SK-N-SH (cell line): Measurements from ENCODE around the gene GNAT1. TPM values are rescaled to one million over a fixed set of nuclear protein-coding genes. Genes with fewer than 3 reads are reported as not detected.

ENCODE experiments used
- CTCF ChIA-PET: fragments of 300-600, 350-600 bp; formaldehyde crosslinking; extraction: SDS; loops from one replicate; lab custom pipeline; 2021; lab: Yijun Ruan, JAX
- POLR2A ChIA-PET: fragments of 350-600 bp; sonication (Branson Sonifier 250); formaldehyde crosslinking; extraction: SDS; loops from one replicate; lab custom pipeline; 2020; ENCODE audit warnings: antibody characterized with exemption, inconsistent platforms; lab: Yijun Ruan, JAX
- DNase-seq: peaks from one replicate; pipeline ENCODE4 v3.0.0; 2012
- H2AFZ ChIP-seq: fragments of 200-600 bp; sonication (generic); 2 replicates; pipeline ENCODE4 v1.8.1; 2016; ENCODE audit warnings: antibody characterized with exemption, mild to moderate bottlenecking, low read depth
- H3F3A ChIP-seq: fragments of 200-600 bp; sonication (generic); replicated peaks from 2 replicates; pipeline ENCODE3; 2016; ENCODE audit warnings: antibody characterized with exemption, mild to moderate bottlenecking; ENCODE audit not compliant: insufficient read depth
- H3K27ac ChIP-seq, 2 experiments: fragments of 200-500 bp in 1 of 2; fragments of 200-600 bp in 1 of 2; sonication (Bioruptor generic) in 1 of 2; sonication (generic), shearing (Covaris generic) in 1 of 2; 2 replicates each; pipeline versions ENCODE4 v1.5.1 to v1.6.1; 2014 to 2016; ENCODE audit warnings: low read depth in 2 of 2, inconsistent platforms in 1 of 2, low read length in 1 of 2, mild to moderate bottlenecking in 1 of 2, mixed read lengths in 1 of 2
- H3K27me3 ChIP-seq: fragments of 200-600 bp; sonication (generic), shearing (Covaris generic); 2 replicates; pipeline ENCODE4 v1.6.1; 2016; ENCODE audit warnings: mixed run types; ENCODE audit not compliant: insufficient read depth
- H3K36me3 ChIP-seq, 2 experiments: fragments of 200-500 bp in 1 of 2; fragments of 200-600 bp in 1 of 2; sonication (Bioruptor generic) in 1 of 2; sonication (generic) in 1 of 2; replicated peaks in 1 of 2; 2 replicates each; pipeline versions ENCODE3 to v1.5.1; 2014 to 2016; ENCODE audit warnings: low read length in 1 of 2, mild to moderate bottlenecking in 1 of 2; ENCODE audit not compliant: insufficient read depth in 2 of 2, control insufficient read depth in 1 of 2
- H3K4me1 ChIP-seq, 2 experiments: fragments of 200-500 bp in 1 of 2; fragments of 200-600 bp in 1 of 2; sonication (Bioruptor generic) in 1 of 2; sonication (generic), shearing (Covaris generic) in 1 of 2; 2 replicates each; pipeline versions ENCODE4 v1.5.1 to v1.6.1; 2014 to 2016; ENCODE audit warnings: low read depth in 1 of 2, low read length in 1 of 2, mixed run types in 1 of 2; ENCODE audit not compliant: insufficient read depth in 2 of 2, control insufficient read depth in 1 of 2
- H3K4me2 ChIP-seq: fragments of 200-600 bp; sonication (generic), shearing (Covaris generic); 2 replicates; pipeline ENCODE4 v1.6.1; 2017; ENCODE audit warnings: mixed run types
- H3K4me3 ChIP-seq, 2 experiments: fragments of 200-500 bp in 1 of 2; fragments of 200-600 bp in 1 of 2; sonication (Bioruptor generic) in 1 of 2; sonication (generic), shearing (Covaris generic) in 1 of 2; 2 replicates each; pipeline versions ENCODE4 v1.5.1 to v1.8.1; 2014 to 2016; ENCODE audit warnings: low read depth in 2 of 2, inconsistent platforms in 1 of 2, low read length in 1 of 2, mild to moderate bottlenecking in 1 of 2, mixed read lengths in 1 of 2, moderate library complexity in 1 of 2
- H3K79me2 ChIP-seq: fragments of 200-600 bp; sonication (generic); 2 replicates; pipeline ENCODE4 v1.8.1; 2017; ENCODE audit warnings: mild to moderate bottlenecking; ENCODE audit not compliant: insufficient read depth
- H3K9ac ChIP-seq: fragments of 200-600 bp; sonication (generic); 2 replicates; pipeline ENCODE4 v1.6.1; 2017; ENCODE audit warnings: mixed run types
- H3K9me2 ChIP-seq: fragments of 200-600 bp; sonication (generic); 2 replicates; pipeline ENCODE4 v1.6.1; 2017; ENCODE audit warnings: mixed run types
- H3K9me3 ChIP-seq: fragments of 200-600 bp; sonication (generic); 2 replicates; pipeline ENCODE4 v1.6.1; 2017; ENCODE audit warnings: mixed run types, mild to moderate bottlenecking, moderate library complexity
- H4K20me1 ChIP-seq: fragments of 200-600 bp; sonication (generic); 2 replicates; pipeline ENCODE4 v1.6.1; 2017; ENCODE audit warnings: mild to moderate bottlenecking, mixed run types; ENCODE audit not compliant: insufficient read depth
- CHD2 ChIP-seq: fragments of 150-350 bp; IDR thresholded peaks from 2 replicates; pipeline ENCODE4 v1.6.1; 2018; ENCODE audit warnings: low read length; ENCODE audit not compliant: partially characterized antibody
- ELF1 ChIP-seq: IDR thresholded peaks from 2 replicates; pipeline ENCODE4 v1.4.0; 2012
- EZH2phosphoT487 ChIP-seq: fragments of 200-600 bp; sonication (generic); IDR thresholded peaks from 2 replicates; pipeline ENCODE4 v1.6.1; 2017; ENCODE audit warnings: low read depth, mixed run types, mild to moderate bottlenecking, antibody characterized with exemption, moderate library complexity, borderline replicate concordance
- FOSL2 ChIP-seq: IDR thresholded peaks from 2 replicates; pipeline ENCODE4 v1.4.0; 2012; ENCODE audit warnings: low read depth, mild to moderate bottlenecking, moderate library complexity, borderline replicate concordance
- FOXM1 ChIP-seq: IDR thresholded peaks from 2 replicates; pipeline ENCODE4 v1.4.0; 2012; ENCODE audit warnings: low read depth, mild to moderate bottlenecking
- GABPA ChIP-seq: IDR thresholded peaks from 2 replicates; pipeline ENCODE4 v1.4.0; 2012; ENCODE audit warnings: low read depth, mild to moderate bottlenecking
- IRF3 ChIP-seq: fragments of 150-350 bp; IDR thresholded peaks from 2 replicates; pipeline ENCODE4 v1.6.1; 2016; ENCODE audit warnings: mild to moderate bottlenecking, low read depth, low read length
- JUND ChIP-seq: IDR thresholded peaks from 2 replicates; pipeline ENCODE4 v1.4.0; 2012
- MEF2A ChIP-seq: IDR thresholded peaks from 2 replicates; pipeline ENCODE4 v1.4.0; 2012; ENCODE audit warnings: low read depth, borderline replicate concordance
- RFX5 ChIP-seq: IDR thresholded peaks from 2 replicates; pipeline ENCODE4 v1.6.1; 2012; ENCODE audit warnings: mild to moderate bottlenecking, improper control_type of control experiment, low read length
- RXRA ChIP-seq: IDR thresholded peaks from 2 replicates; pipeline ENCODE4 v1.4.0; 2012; ENCODE audit warnings: low read depth, mild to moderate bottlenecking, borderline replicate concordance
- SIN3A ChIP-seq: IDR thresholded peaks from 2 replicates; pipeline ENCODE4 v1.6.1; 2012; ENCODE audit warnings: low read depth, mild to moderate bottlenecking, low read length, moderate library complexity, borderline replicate concordance
- TAF1 ChIP-seq: IDR thresholded peaks from 2 replicates; pipeline ENCODE4 v1.6.1; 2012; ENCODE audit warnings: low read depth, mild to moderate bottlenecking, low read length, moderate library complexity, borderline replicate concordance
- USF1 ChIP-seq: IDR thresholded peaks from 2 replicates; pipeline ENCODE4 v1.4.0; 2012; ENCODE audit warnings: low read depth, borderline replicate concordance
- WGBS: methylation state at CpG from one replicate; pipeline ENCODE4 v1.1.6; 2017; ENCODE audit warnings: low lambda C conversion rate; 5-methylcytosine and 5-hydroxymethylcytosine counted together
- polyA plus RNA-seq, 3 experiments: library from polyadenylated mRNA; depleted of rRNA; stranded (reverse); fragments of >200 nt; gene quantifications; 2 replicates each; pipeline ENCODE4 v1.2.3, GENCODE V29; 2012
- TF ChIP-seq, protein P1 (sequence below): IDR thresholded peaks from 2 replicates; pipeline ENCODE4 v1.4.0; 2012; ENCODE audit warnings: low read depth
- TF ChIP-seq, protein P2 (sequence below): IDR thresholded peaks from 2 replicates; pipeline ENCODE4 v1.6.1; 2012; ENCODE audit warnings: mild to moderate bottlenecking, low read depth, low read length, moderate library complexity
- TF ChIP-seq, protein P3 (sequence below): IDR thresholded peaks from 2 replicates; pipeline ENCODE4 v1.4.0; 2012; ENCODE audit warnings: low read depth, borderline replicate concordance

The GNAT1 gene
- polyA plus RNA-seq, 1 of the 3 experiments (the other 2 are of a cell fraction) = not detected

GRCh38 chr3:50162034-50162883 is 29.2 kb upstream of the GNAT1 start:
- ChIA-PET POLR2A (no interaction called here), CTCF (interaction anchor here (0.8 to 1.5 kb wide), 7 partner anchors 14 to 84 kb away, joined by 3 to 4 read pairs (median 3); no protein-coding TSS in a partner anchor)
- Histone ChIP-seq H3K36me3 (peaks cover 0 to 3% of the 10 kb centered on the region in 2 experiments), H3K9me2 (no peaks in the 10 kb centered on the region), H3K9ac (no peak overlapping the region), H3K4me2 (peak overlapping the region; percentile 11; the same call in 1 of the 2 replicates), H3K27ac (peak overlapping the region in 1 of 2 experiments; percentile 82; a peak in 2 of 4 replicates), H2AFZ (no peak overlapping the region), H3K4me1 (peaks cover 29 to 66% of the 10 kb centered on the region in 2 experiments; a peak in 3 of 4 replicates), H3K79me2 (peaks cover 14% of the 10 kb centered on the region; the same call in 1 of the 2 replicates), H3K9me3 (no peaks in the 10 kb centered on the region), H3K27me3 (no peaks in the 10 kb centered on the region), H4K20me1 (no peaks in the 10 kb centered on the region), H3F3A (peaks cover 18% of the 10 kb centered on the region), H3K4me3 (no peak overlapping the region)
- TF ChIP-seq, protein P1, sequence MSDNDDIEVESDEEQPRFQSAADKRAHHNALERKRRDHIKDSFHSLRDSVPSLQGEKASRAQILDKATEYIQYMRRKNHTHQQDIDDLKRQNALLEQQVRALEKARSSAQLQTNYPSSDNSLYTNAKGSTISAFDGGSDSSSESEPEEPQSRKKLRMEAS = no peak
- no peak for TF ChIP-seq JUND
- TF ChIP-seq USF1 = no peak
- no peak for TF ChIP-seq ELF1
- no peak for TF ChIP-seq IRF3
- TF ChIP-seq GABPA = no peak
- no peak for TF ChIP-seq SIN3A
- TF ChIP-seq MEF2A = no peak
- no peak for TF ChIP-seq EZH2phosphoT487
- TF ChIP-seq CHD2 = no peak
- TF ChIP-seq RXRA = no peak
- TF ChIP-seq FOXM1 = no peak
- no peak for TF ChIP-seq FOSL2
- TF ChIP-seq, protein P2, sequence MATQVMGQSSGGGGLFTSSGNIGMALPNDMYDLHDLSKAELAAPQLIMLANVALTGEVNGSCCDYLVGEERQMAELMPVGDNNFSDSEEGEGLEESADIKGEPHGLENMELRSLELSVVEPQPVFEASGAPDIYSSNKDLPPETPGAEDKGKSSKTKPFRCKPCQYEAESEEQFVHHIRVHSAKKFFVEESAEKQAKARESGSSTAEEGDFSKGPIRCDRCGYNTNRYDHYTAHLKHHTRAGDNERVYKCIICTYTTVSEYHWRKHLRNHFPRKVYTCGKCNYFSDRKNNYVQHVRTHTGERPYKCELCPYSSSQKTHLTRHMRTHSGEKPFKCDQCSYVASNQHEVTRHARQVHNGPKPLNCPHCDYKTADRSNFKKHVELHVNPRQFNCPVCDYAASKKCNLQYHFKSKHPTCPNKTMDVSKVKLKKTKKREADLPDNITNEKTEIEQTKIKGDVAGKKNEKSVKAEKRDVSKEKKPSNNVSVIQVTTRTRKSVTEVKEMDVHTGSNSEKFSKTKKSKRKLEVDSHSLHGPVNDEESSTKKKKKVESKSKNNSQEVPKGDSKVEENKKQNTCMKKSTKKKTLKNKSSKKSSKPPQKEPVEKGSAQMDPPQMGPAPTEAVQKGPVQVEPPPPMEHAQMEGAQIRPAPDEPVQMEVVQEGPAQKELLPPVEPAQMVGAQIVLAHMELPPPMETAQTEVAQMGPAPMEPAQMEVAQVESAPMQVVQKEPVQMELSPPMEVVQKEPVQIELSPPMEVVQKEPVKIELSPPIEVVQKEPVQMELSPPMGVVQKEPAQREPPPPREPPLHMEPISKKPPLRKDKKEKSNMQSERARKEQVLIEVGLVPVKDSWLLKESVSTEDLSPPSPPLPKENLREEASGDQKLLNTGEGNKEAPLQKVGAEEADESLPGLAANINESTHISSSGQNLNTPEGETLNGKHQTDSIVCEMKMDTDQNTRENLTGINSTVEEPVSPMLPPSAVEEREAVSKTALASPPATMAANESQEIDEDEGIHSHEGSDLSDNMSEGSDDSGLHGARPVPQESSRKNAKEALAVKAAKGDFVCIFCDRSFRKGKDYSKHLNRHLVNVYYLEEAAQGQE = no peak
- no peak for TF ChIP-seq RFX5
- no peak for TF ChIP-seq TAF1
- TF ChIP-seq, protein P3, sequence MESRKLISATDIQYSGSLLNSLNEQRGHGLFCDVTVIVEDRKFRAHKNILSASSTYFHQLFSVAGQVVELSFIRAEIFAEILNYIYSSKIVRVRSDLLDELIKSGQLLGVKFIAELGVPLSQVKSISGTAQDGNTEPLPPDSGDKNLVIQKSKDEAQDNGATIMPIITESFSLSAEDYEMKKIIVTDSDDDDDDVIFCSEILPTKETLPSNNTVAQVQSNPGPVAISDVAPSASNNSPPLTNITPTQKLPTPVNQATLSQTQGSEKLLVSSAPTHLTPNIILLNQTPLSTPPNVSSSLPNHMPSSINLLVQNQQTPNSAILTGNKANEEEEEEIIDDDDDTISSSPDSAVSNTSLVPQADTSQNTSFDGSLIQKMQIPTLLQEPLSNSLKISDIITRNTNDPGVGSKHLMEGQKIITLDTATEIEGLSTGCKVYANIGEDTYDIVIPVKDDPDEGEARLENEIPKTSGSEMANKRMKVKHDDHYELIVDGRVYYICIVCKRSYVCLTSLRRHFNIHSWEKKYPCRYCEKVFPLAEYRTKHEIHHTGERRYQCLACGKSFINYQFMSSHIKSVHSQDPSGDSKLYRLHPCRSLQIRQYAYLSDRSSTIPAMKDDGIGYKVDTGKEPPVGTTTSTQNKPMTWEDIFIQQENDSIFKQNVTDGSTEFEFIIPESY = no peak
- 61% methylated on average over 3 of the region's 5 CpGs for WGBS
- no peak for DNase-seq
